SK-N-SH (cell line): ENCODE results near the gene SRD5A2. TPM values are rescaled to one million over a fixed set of nuclear protein-coding genes. Genes with fewer than 3 reads are reported as not detected.

ENCODE experiments used
- CTCF ChIA-PET: fragments of 300-600, 350-600 bp; formaldehyde crosslinking; extraction: SDS; loops from one replicate; lab custom pipeline; 2021; lab: Yijun Ruan, JAX
- POLR2A ChIA-PET: fragments of 350-600 bp; sonication (Branson Sonifier 250); formaldehyde crosslinking; extraction: SDS; loops from one replicate; lab custom pipeline; 2020; ENCODE audit warnings: antibody characterized with exemption, inconsistent platforms; lab: Yijun Ruan, JAX
- DNase-seq: peaks from one replicate; pipeline ENCODE4 v3.0.0; 2012
- H2AFZ ChIP-seq: fragments of 200-600 bp; sonication (generic); 2 replicates; pipeline ENCODE4 v1.8.1; 2016; ENCODE audit warnings: antibody characterized with exemption, mild to moderate bottlenecking, low read depth
- H3F3A ChIP-seq: fragments of 200-600 bp; sonication (generic); replicated peaks from 2 replicates; pipeline ENCODE3; 2016; ENCODE audit warnings: antibody characterized with exemption, mild to moderate bottlenecking; ENCODE audit not compliant: insufficient read depth
- H3K27ac ChIP-seq, 2 experiments: fragments of 200-500 bp in 1 of 2; fragments of 200-600 bp in 1 of 2; sonication (Bioruptor generic) in 1 of 2; sonication (generic), shearing (Covaris generic) in 1 of 2; 2 replicates each; pipeline versions ENCODE4 v1.5.1 to v1.6.1; 2014 to 2016; ENCODE audit warnings: low read depth in 2 of 2, inconsistent platforms in 1 of 2, low read length in 1 of 2, mild to moderate bottlenecking in 1 of 2, mixed read lengths in 1 of 2
- H3K27me3 ChIP-seq: fragments of 200-600 bp; sonication (generic), shearing (Covaris generic); 2 replicates; pipeline ENCODE4 v1.6.1; 2016; ENCODE audit warnings: mixed run types; ENCODE audit not compliant: insufficient read depth
- H3K36me3 ChIP-seq, 2 experiments: fragments of 200-500 bp in 1 of 2; fragments of 200-600 bp in 1 of 2; sonication (Bioruptor generic) in 1 of 2; sonication (generic) in 1 of 2; replicated peaks in 1 of 2; 2 replicates each; pipeline versions ENCODE3 to v1.5.1; 2014 to 2016; ENCODE audit warnings: low read length in 1 of 2, mild to moderate bottlenecking in 1 of 2; ENCODE audit not compliant: insufficient read depth in 2 of 2, control insufficient read depth in 1 of 2
- H3K4me1 ChIP-seq, 2 experiments: fragments of 200-500 bp in 1 of 2; fragments of 200-600 bp in 1 of 2; sonication (Bioruptor generic) in 1 of 2; sonication (generic), shearing (Covaris generic) in 1 of 2; 2 replicates each; pipeline versions ENCODE4 v1.5.1 to v1.6.1; 2014 to 2016; ENCODE audit warnings: low read depth in 1 of 2, low read length in 1 of 2, mixed run types in 1 of 2; ENCODE audit not compliant: insufficient read depth in 2 of 2, control insufficient read depth in 1 of 2
- H3K4me2 ChIP-seq: fragments of 200-600 bp; sonication (generic), shearing (Covaris generic); 2 replicates; pipeline ENCODE4 v1.6.1; 2017; ENCODE audit warnings: mixed run types
- H3K4me3 ChIP-seq, 2 experiments: fragments of 200-500 bp in 1 of 2; fragments of 200-600 bp in 1 of 2; sonication (Bioruptor generic) in 1 of 2; sonication (generic), shearing (Covaris generic) in 1 of 2; 2 replicates each; pipeline versions ENCODE4 v1.5.1 to v1.8.1; 2014 to 2016; ENCODE audit warnings: low read depth in 2 of 2, inconsistent platforms in 1 of 2, low read length in 1 of 2, mild to moderate bottlenecking in 1 of 2, mixed read lengths in 1 of 2, moderate library complexity in 1 of 2
- H3K79me2 ChIP-seq: fragments of 200-600 bp; sonication (generic); 2 replicates; pipeline ENCODE4 v1.8.1; 2017; ENCODE audit warnings: mild to moderate bottlenecking; ENCODE audit not compliant: insufficient read depth
- H3K9ac ChIP-seq: fragments of 200-600 bp; sonication (generic); 2 replicates; pipeline ENCODE4 v1.6.1; 2017; ENCODE audit warnings: mixed run types
- H3K9me2 ChIP-seq: fragments of 200-600 bp; sonication (generic); 2 replicates; pipeline ENCODE4 v1.6.1; 2017; ENCODE audit warnings: mixed run types
- H3K9me3 ChIP-seq: fragments of 200-600 bp; sonication (generic); 2 replicates; pipeline ENCODE4 v1.6.1; 2017; ENCODE audit warnings: mixed run types, mild to moderate bottlenecking, moderate library complexity
- H4K20me1 ChIP-seq: fragments of 200-600 bp; sonication (generic); 2 replicates; pipeline ENCODE4 v1.6.1; 2017; ENCODE audit warnings: mild to moderate bottlenecking, mixed run types; ENCODE audit not compliant: insufficient read depth
- CHD2 ChIP-seq: fragments of 150-350 bp; IDR thresholded peaks from 2 replicates; pipeline ENCODE4 v1.6.1; 2018; ENCODE audit warnings: low read length; ENCODE audit not compliant: partially characterized antibody
- CTCF ChIP-seq: fragments of 200-600 bp; sonication (generic); IDR thresholded peaks from 2 replicates; pipeline ENCODE4 v1.6.1; 2017; ENCODE audit warnings: antibody characterized with exemption, mild to moderate bottlenecking, moderate library complexity
- FOSL2 ChIP-seq: IDR thresholded peaks from 2 replicates; pipeline ENCODE4 v1.4.0; 2012; ENCODE audit warnings: low read depth, mild to moderate bottlenecking, moderate library complexity, borderline replicate concordance
- FOXJ3 ChIP-seq: sonication (generic); formaldehyde crosslinking; IDR thresholded peaks from 2 replicates; pipeline ENCODE4 v1.5.1; 2020; ENCODE audit warnings: mild to moderate bottlenecking, missing genetic modification reagents
- NFIC ChIP-seq: IDR thresholded peaks from 2 replicates; pipeline ENCODE4 v1.4.0; 2012; ENCODE audit warnings: borderline replicate concordance
- NRF1 ChIP-seq: IDR thresholded peaks from 2 replicates; pipeline ENCODE4 v1.6.1; 2012; ENCODE audit warnings: low read depth, mild to moderate bottlenecking, low read length
- POLR2AphosphoS5 ChIP-seq: IDR thresholded peaks from 2 replicates; pipeline ENCODE4 v1.6.1; 2012; ENCODE audit warnings: low read depth, low read length
- RAD21 ChIP-seq: IDR thresholded peaks from 2 replicates; pipeline ENCODE4 v1.6.1; 2012; ENCODE audit warnings: mild to moderate bottlenecking, low read length
- REST ChIP-seq: IDR thresholded peaks from 2 replicates; pipeline ENCODE4 v1.6.1; 2012; ENCODE audit warnings: mild to moderate bottlenecking, low read depth, low read length, moderate library complexity
- RFX5 ChIP-seq: IDR thresholded peaks from 2 replicates; pipeline ENCODE4 v1.6.1; 2012; ENCODE audit warnings: mild to moderate bottlenecking, improper control_type of control experiment, low read length
- SIN3A ChIP-seq: IDR thresholded peaks from 2 replicates; pipeline ENCODE4 v1.6.1; 2012; ENCODE audit warnings: low read depth, mild to moderate bottlenecking, low read length, moderate library complexity, borderline replicate concordance
- SMC3 ChIP-seq: IDR thresholded peaks from 2 replicates; pipeline ENCODE4 v1.6.1; 2012; ENCODE audit warnings: low read depth, low read length, improper control_type of control experiment
- TCF12 ChIP-seq: IDR thresholded peaks from 2 replicates; pipeline ENCODE4 v1.4.0; 2012
- USF1 ChIP-seq: IDR thresholded peaks from 2 replicates; pipeline ENCODE4 v1.4.0; 2012; ENCODE audit warnings: low read depth, borderline replicate concordance
- WGBS: methylation state at CpG from one replicate; pipeline ENCODE4 v1.1.6; 2017; ENCODE audit warnings: low lambda C conversion rate; 5-methylcytosine and 5-hydroxymethylcytosine counted together
- polyA plus RNA-seq, 3 experiments: library from polyadenylated mRNA; depleted of rRNA; stranded (reverse); fragments of >200 nt; gene quantifications; 2 replicates each; pipeline ENCODE4 v1.2.3, GENCODE V29; 2012

Gene SRD5A2
- polyA plus RNA-seq, 1 of the 3 experiments (the other 2 are of a cell fraction), result not detected

- no peaks in the 10 kb centered on the region for H3F3A ChIP-seq
- no peaks in the 10 kb centered on the region for H4K20me1 ChIP-seq
- H3K4me1 ChIP-seq, result no peaks in the 10 kb centered on the region
- H2AFZ ChIP-seq, result no peak overlapping the region
- H3K9ac ChIP-seq, result no peak overlapping the region
- ChIA-PET CTCF (no interaction called here), POLR2A (no interaction called here)
- H3K4me2 ChIP-seq, result no peak overlapping the region
- TF ChIP-seq NRF1, result no peak
- TF ChIP-seq RAD21, result no peak
- no peak for TF ChIP-seq SMC3
- no peak for TF ChIP-seq REST
- TF ChIP-seq POLR2AphosphoS5, result no peak
- no peak for TF ChIP-seq FOXJ3
- TF ChIP-seq CTCF, result no peak
- no peak for TF ChIP-seq CHD2
- TF ChIP-seq SIN3A, result no peak
- TF ChIP-seq TCF12, result no peak
- TF ChIP-seq USF1, result no peak
- no peak for TF ChIP-seq FOSL2
- TF ChIP-seq NFIC, result no peak
- no peak for TF ChIP-seq RFX5
- no peaks in the 10 kb centered on the region for H3K36me3 ChIP-seq
- DNase-seq, result no peak
- H3K4me3 ChIP-seq, result no peak overlapping the region
- no peaks in the 10 kb centered on the region for H3K9me3 ChIP-seq
- H3K27ac ChIP-seq, result no peak overlapping the region
- no peaks in the 10 kb centered on the region for H3K9me2 ChIP-seq
- no peaks in the 10 kb centered on the region for H3K79me2 ChIP-seq
- WGBS, result 35% methylated on average over 3 of the region's 3 CpGs
- H3K27me3 ChIP-seq, result no peaks in the 10 kb centered on the region
Observed at GRCh38 chr2:31567679-31568078, 13.1 kb downstream of the SRD5A2 start.
